CD14-positive monocyte (primary cell): ENCODE measurements around the gene ACOT9. TPM values are rescaled to one million over a fixed set of nuclear protein-coding genes. Genes with fewer than 3 reads are reported as not detected.

ENCODE experiments used
- DNase-seq, 3 donors: peaks; one replicate each; pipeline ENCODE4 v3.0.0-alpha.2; 2011 to 2022
- H2AFZ ChIP-seq: 2 replicates; pipeline ENCODE4 v1.6.0; 2012; ENCODE audit warnings: mild to moderate bottlenecking, low read depth, low read length, inconsistent platforms; ENCODE audit not compliant: insufficient read depth, poor library complexity, severe bottlenecking
- H3K27ac ChIP-seq, 2 donors: 1 replicate in 1 of 2; 2 replicates in 1 of 2; pipeline ENCODE4 v1.5.1; 2012 to 2013; ENCODE audit warnings: low read length in 2 of 2, control low read depth in 1 of 2, inconsistent platforms in 1 of 2, low read depth in 1 of 2, mild to moderate bottlenecking in 1 of 2
- H3K27me3 ChIP-seq, 2 donors: one replicate each; pipeline versions ENCODE4 v1.6.0 to v1.6.1; 2011 to 2013; ENCODE audit warnings: low read length in 2 of 2; ENCODE audit not compliant: control insufficient read depth in 2 of 2, insufficient read depth in 2 of 2
- H3K36me3 ChIP-seq, 2 donors: replicated peaks in 1 of 2; 1 replicate in 1 of 2; 2 replicates in 1 of 2; pipeline versions ENCODE4 v1.5.1 to v1.6.1; 2012 to 2013; ENCODE audit warnings: low read length in 2 of 2, control low read depth in 1 of 2, inconsistent platforms in 1 of 2, mild to moderate bottlenecking in 1 of 2; ENCODE audit not compliant: insufficient read depth in 2 of 2, control insufficient read depth in 1 of 2
- H3K4me1 ChIP-seq, 2 donors: 1 replicate in 1 of 2; 2 replicates in 1 of 2; pipeline versions ENCODE4 v1.5.1 to v1.6.1; 2012 to 2013; ENCODE audit warnings: low read length in 2 of 2, control low read depth in 1 of 2, inconsistent platforms in 1 of 2, mild to moderate bottlenecking in 1 of 2, moderate library complexity in 1 of 2; ENCODE audit not compliant: insufficient read depth in 2 of 2, control insufficient read depth in 1 of 2
- H3K4me2 ChIP-seq: replicated peaks from 2 replicates; pipeline ENCODE3; 2012; ENCODE audit warnings: low read length, moderate library complexity, mild to moderate bottlenecking; ENCODE audit not compliant: poor library complexity, severe bottlenecking; ENCODE audit errors: extremely low read depth
- H3K4me3 ChIP-seq, 3 experiments: fragments of 200-600 bp in 1 of 3; sonication (generic) in 1 of 3; replicated peaks in 1 of 3; 1 replicate in 2 of 3; 2 replicates in 1 of 3; pipeline ENCODE4 v1.5.1; 2011 to 2013; ENCODE audit warnings: low read length in 3 of 3, mild to moderate bottlenecking in 3 of 3, control low read depth in 2 of 3, low read depth in 2 of 3, inconsistent platforms in 1 of 3, moderate library complexity in 1 of 3
- H3K79me2 ChIP-seq: 2 replicates; pipeline ENCODE4 v1.6.0; 2012; ENCODE audit warnings: mild to moderate bottlenecking, control low read depth, inconsistent platforms, low read length, moderate library complexity; ENCODE audit not compliant: insufficient read depth
- H3K9ac ChIP-seq: 2 replicates; pipeline ENCODE4 v1.6.0; 2017; ENCODE audit warnings: low read length, mild to moderate bottlenecking; ENCODE audit not compliant: insufficient read depth, poor library complexity, severe bottlenecking
- H3K9me3 ChIP-seq, 2 donors: replicated peaks in 1 of 2; 1 replicate in 1 of 2; 2 replicates in 1 of 2; pipeline versions ENCODE4 v1.5.1 to v1.6.1; 2012 to 2013; ENCODE audit warnings: low read length in 2 of 2, control low read depth in 1 of 2; ENCODE audit not compliant: control insufficient read depth in 1 of 2, insufficient read depth in 1 of 2
- H4K20me1 ChIP-seq: 2 replicates; pipeline ENCODE4 v1.6.0; 2012; ENCODE audit warnings: mild to moderate bottlenecking, low read length, control low read depth, moderate library complexity; ENCODE audit not compliant: insufficient read depth
- H3K27ac Mint-ChIP-seq, 7 donors: one replicate each; pipeline ENCODE4 v1.8.0; 2020; ENCODE audit warnings: mild to moderate bottlenecking in 7 of 7, mixed read lengths in 7 of 7, moderate library complexity in 6 of 7, inconsistent platforms in 2 of 7
- H3K27me3 Mint-ChIP-seq, 3 donors: one replicate each; pipeline ENCODE4 v1.8.0; 2021 to 2022; ENCODE audit warnings: low read depth in 3 of 3, mild to moderate bottlenecking in 3 of 3, mixed read lengths in 3 of 3, moderate library complexity in 3 of 3, inconsistent platforms in 1 of 3
- H3K36me3 Mint-ChIP-seq, 2 donors: one replicate each; pipeline ENCODE4 v1.8.0; 2020; ENCODE audit warnings: mixed read lengths in 2 of 2, inconsistent platforms in 1 of 2, mild to moderate bottlenecking in 1 of 2
- H3K4me1 Mint-ChIP-seq: one replicate; pipeline ENCODE4 v1.8.0; 2020; ENCODE audit warnings: mild to moderate bottlenecking, mixed read lengths
- H3K4me3 Mint-ChIP-seq, 2 donors: one replicate each; pipeline ENCODE4 v1.8.0; 2020; ENCODE audit warnings: mild to moderate bottlenecking in 2 of 2, mixed read lengths in 2 of 2, moderate library complexity in 1 of 2
- H3K9me3 Mint-ChIP-seq, 7 donors: one replicate each; pipeline ENCODE4 v1.8.0; 2020 to 2022; ENCODE audit warnings: mixed read lengths in 7 of 7, mild to moderate bottlenecking in 6 of 7, moderate library complexity in 6 of 7, inconsistent platforms in 2 of 7
- WGBS: methylation state at CpG from one replicate; pipeline ENCODE4 v1.1.5; 2013; ENCODE audit warnings: missing lambda C conversion rate; ENCODE audit not compliant: insufficient coverage; 5-methylcytosine and 5-hydroxymethylcytosine counted together
- intact Hi-C, 2 donors: fragments of 100-400 bp; cut with micrococcal nuclease; formaldehyde crosslinking; loops; one replicate each; pipeline versions ENCODE4 v1.15.0 to v1.15.1; 2023
- polyA plus RNA-seq, 3 donors: library from polyadenylated mRNA; depleted of rRNA in 1 of 3; unstranded in 2 of 3; stranded (reverse) in 1 of 3; fragments of 300-500 nt in 2 of 3; fragments of >200 nt in 1 of 3; fragmentation: Illumina TruSeq in 2 of 3; gene quantifications; 1 replicate in 2 of 3; 2 replicates in 1 of 3; pipeline ENCODE4 v1.2.3, GENCODE V29; 2012 to 2021
- TF ChIP-seq, protein P1 (sequence below): fragments of 200-600 bp; IDR thresholded peaks from one replicate; pipeline ENCODE4 v1.8.0; 2022; ENCODE audit warnings: antibody characterized with exemption, mild to moderate bottlenecking

Gene ACOT9
- polyA plus RNA-seq, 3 donors = 49.2 to 69.3 (median 51.8) TPM

DNA sequence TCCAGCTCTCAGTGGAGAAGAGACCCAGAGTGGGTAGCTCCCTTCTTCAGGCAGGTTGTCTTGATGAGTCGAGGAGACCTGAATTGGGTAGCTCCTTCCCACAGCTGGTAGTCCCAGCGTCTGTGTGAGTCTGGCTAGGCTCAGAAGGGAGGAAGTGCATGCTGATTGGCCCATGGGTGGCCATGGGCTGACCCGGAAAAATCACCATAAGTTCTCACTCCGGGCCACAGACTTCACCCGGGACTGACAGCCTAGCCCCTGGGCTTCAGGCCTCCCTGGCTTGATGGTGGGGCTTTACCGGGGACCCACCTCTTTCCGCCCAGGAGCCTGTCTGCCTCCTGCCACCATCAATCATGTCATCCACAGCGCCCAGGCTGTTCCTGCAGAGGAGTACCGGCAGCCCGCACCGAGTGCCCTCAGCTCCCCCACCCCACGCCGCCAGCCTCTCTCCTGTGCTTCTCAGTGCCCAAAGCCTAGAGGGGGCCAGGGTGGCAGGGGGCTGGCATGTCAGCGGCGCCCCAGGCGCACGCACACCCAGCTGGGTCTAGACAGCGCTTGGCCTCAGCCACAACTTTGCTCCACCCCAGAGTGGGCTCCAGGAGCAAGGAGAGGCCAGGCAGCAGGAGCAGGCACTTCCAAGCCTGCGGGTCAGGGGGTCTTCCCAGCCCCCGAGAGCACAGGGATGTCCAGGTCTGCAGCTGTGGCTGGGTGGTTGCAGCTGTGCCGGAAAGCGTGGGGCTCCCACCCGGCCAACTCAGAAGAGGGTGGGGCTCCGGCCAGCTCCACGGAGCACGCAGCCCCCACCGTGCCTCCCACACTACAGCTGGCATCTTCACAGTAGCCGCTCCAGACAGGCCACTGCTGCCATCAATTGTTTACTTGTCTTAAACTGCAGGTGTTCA lies 23.8 kb upstream of the ACOT9 start:
- Mint-ChIP-seq H3K4me1 (peaks cover 3% of the 10 kb centered on the region), H3K27me3 (peaks cover 0 to 7% (median 1%) of the 10 kb centered on the region in 3 donors), H3K36me3 (no peaks in the 10 kb centered on the region), H3K9me3 (peaks cover 0 to 22% (median 5%) of the 10 kb centered on the region in 7 donors), H3K27ac (peak overlapping the region in 6 of 7 donors; percentile 35 to 90 (median 86)), H3K4me3 (peak overlapping the region; percentile 75 to 85)
- TF ChIP-seq, protein P1, sequence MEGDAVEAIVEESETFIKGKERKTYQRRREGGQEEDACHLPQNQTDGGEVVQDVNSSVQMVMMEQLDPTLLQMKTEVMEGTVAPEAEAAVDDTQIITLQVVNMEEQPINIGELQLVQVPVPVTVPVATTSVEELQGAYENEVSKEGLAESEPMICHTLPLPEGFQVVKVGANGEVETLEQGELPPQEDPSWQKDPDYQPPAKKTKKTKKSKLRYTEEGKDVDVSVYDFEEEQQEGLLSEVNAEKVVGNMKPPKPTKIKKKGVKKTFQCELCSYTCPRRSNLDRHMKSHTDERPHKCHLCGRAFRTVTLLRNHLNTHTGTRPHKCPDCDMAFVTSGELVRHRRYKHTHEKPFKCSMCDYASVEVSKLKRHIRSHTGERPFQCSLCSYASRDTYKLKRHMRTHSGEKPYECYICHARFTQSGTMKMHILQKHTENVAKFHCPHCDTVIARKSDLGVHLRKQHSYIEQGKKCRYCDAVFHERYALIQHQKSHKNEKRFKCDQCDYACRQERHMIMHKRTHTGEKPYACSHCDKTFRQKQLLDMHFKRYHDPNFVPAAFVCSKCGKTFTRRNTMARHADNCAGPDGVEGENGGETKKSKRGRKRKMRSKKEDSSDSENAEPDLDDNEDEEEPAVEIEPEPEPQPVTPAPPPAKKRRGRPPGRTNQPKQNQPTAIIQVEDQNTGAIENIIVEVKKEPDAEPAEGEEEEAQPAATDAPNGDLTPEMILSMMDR = no peak
- Histone ChIP-seq H3K4me3 (peak overlapping the region; percentile 42 to 63 (median 43)), H3K4me2 (peak overlapping the region; percentile 69), H3K79me2 (no peaks in the 10 kb centered on the region), H3K4me1 (peaks cover 0 to 3% of the 10 kb centered on the region in 2 donors), H3K36me3 (no peaks in the 10 kb centered on the region), H3K27ac (peak overlapping the region; percentile 40 to 51), H3K9me3 (no peaks in the 10 kb centered on the region), H2AFZ (peak overlapping the region; percentile 35), H4K20me1 (no peaks in the 10 kb centered on the region), H3K27me3 (no peaks in the 10 kb centered on the region), H3K9ac (peak overlapping the region; percentile 51)
- WGBS = 49% methylated on average over 8 of the region's 28 CpGs
- DNase-seq = peak in 1 of 3 donors; percentile 19
- intact Hi-C loops = no loop called here

DNA sequence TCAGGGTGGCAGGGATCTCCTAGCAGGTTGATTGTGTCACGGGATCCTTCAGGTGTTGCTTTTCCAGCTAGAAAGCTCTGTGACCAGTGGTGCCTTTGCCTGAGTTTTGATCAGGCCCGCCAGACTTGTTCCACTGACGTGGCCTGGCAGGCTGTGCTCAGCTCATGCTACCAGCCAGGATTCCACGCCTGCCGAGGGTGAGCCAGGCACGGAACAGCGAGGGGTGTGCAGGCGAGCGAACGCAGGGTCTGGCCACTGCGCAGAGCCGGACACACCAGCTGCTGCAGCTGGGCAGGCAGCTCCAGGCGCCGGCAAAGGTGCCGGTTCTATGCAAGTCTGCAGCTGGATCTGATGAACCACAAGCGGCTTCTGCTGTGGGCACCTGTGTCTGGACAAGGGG lies 22.8 kb upstream of the ACOT9 start:
- Histone ChIP-seq H3K9ac (no peak overlapping the region), H4K20me1 (no peaks in the 10 kb centered on the region), H3K4me2 (no peak overlapping the region), H3K27me3 (no peaks in the 10 kb centered on the region), H3K9me3 (no peaks in the 10 kb centered on the region), H3K36me3 (no peaks in the 10 kb centered on the region), H2AFZ (no peak overlapping the region), H3K4me1 (peaks cover 0 to 3% of the 10 kb centered on the region in 2 donors), H3K79me2 (no peaks in the 10 kb centered on the region), H3K27ac (no peak overlapping the region), H3K4me3 (no peak overlapping the region)
- TF ChIP-seq, protein P1 = no peak
- peaks cover 0 to 7% (median 1%) of the 10 kb centered on the region in 3 donors for H3K27me3 Mint-ChIP-seq
- H3K9me3 Mint-ChIP-seq = peaks cover 0 to 20% (median 5%) of the 10 kb centered on the region in 7 donors
- H3K4me3 Mint-ChIP-seq = no peak overlapping the region
- H3K36me3 Mint-ChIP-seq = no peaks in the 10 kb centered on the region
- WGBS = 95% methylated on average over 10 of the region's 16 CpGs
- peaks cover 3% of the 10 kb centered on the region for H3K4me1 Mint-ChIP-seq
- intact Hi-C loops = no loop called here
- no peak overlapping the region for H3K27ac Mint-ChIP-seq
- DNase-seq = no peak
